ENCODE results near the gene CAPN9. TPM values are rescaled to one million over a fixed set of nuclear protein-coding genes. Genes with fewer than 3 reads are reported as not detected.

The CAPN9 gene
- total RNA-seq, 1 donor from 2014 or later: 0.19 TPM

DNA sequence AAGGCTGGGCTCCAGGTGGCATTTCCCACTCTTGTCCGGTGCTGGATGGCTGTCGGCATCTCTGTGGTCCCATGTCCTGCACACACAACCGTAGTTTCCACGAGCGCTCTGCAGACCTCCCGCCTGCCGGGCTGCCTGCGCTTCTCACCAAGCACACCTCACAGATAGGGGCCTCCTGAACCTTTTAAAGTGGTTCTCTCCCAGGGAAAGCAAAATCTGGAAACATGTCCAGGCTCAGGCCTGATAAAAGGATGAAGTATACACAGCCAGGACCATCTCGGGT lies 46.2 kb downstream of the CAPN9 start:
- Histone ChIP-seq H3K4me2 (no peak overlapping the region), H3K79me2 (ENCODE audit: low read depth) (no peaks in the 10 kb centered on the region), H3K9me3 (ENCODE audit: low read depth) (no peaks in the 10 kb centered on the region), H3K4me1 (no peaks in the 10 kb centered on the region), H3K27me3 (peaks cover 17% of the 10 kb centered on the region), H3K36me3 (no peaks in the 10 kb centered on the region), H2AFZ (replicated peaks) (no peak overlapping the region), H3K9ac (no peak overlapping the region), H3F3A (ENCODE audit: low read depth) (no peaks in the 10 kb centered on the region), H3K27ac (no peak overlapping the region), H4K20me1 (ENCODE audit: low read depth) (no peaks in the 10 kb centered on the region), H3K4me3 (no peak overlapping the region)
- TF ChIP-seq EZH2 (IDR thresholded peaks at IDR 0.05) (no peak), EZH2phosphoT487 (IDR thresholded peaks at IDR 0.05) (no peak)
- TF ChIP-seq, protein P1, sequence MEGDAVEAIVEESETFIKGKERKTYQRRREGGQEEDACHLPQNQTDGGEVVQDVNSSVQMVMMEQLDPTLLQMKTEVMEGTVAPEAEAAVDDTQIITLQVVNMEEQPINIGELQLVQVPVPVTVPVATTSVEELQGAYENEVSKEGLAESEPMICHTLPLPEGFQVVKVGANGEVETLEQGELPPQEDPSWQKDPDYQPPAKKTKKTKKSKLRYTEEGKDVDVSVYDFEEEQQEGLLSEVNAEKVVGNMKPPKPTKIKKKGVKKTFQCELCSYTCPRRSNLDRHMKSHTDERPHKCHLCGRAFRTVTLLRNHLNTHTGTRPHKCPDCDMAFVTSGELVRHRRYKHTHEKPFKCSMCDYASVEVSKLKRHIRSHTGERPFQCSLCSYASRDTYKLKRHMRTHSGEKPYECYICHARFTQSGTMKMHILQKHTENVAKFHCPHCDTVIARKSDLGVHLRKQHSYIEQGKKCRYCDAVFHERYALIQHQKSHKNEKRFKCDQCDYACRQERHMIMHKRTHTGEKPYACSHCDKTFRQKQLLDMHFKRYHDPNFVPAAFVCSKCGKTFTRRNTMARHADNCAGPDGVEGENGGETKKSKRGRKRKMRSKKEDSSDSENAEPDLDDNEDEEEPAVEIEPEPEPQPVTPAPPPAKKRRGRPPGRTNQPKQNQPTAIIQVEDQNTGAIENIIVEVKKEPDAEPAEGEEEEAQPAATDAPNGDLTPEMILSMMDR (IDR thresholded peaks at IDR 0.05): no peak
- Mint-ChIP-seq H3K36me3 (no peaks in the 10 kb centered on the region), H3K4me1 (peaks cover 22% of the 10 kb centered on the region), H3K27me3 (ENCODE audit: insufficient read depth, low read depth) (peaks cover 4% of the 10 kb centered on the region), H3K27ac (no peak overlapping the region), H3K4me3 (no peak overlapping the region), H3K9me3 (peaks cover 2% of the 10 kb centered on the region)
- DNase-seq (ENCODE audit: low spot score): no peak

DNA sequence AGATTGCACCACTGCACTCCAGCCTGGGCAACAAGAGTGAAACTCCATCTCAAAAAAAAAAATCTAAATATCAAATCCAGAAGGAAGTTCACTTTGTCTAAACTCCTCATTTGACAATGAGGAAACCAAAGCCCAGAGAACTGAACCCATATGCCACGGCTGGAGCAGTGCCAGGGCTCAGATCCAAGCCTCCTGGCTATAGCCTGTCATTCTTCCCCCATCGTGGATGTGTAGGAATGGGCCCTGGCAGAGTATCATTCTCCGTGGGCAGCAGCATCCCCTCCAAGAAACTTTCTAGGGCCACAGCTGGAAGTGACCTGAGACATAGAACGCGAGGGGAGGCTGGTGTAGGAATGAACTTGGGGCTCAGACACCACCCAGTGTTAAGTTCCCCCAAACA lies 47.2 kb downstream of the CAPN9 start:
- peaks cover 6% of the 10 kb centered on the region for H3K27me3 Mint-ChIP-seq (ENCODE audit: insufficient read depth, low read depth)
- Histone ChIP-seq H3K79me2 (ENCODE audit: low read depth) (no peaks in the 10 kb centered on the region), H3F3A (ENCODE audit: low read depth) (no peaks in the 10 kb centered on the region), H3K36me3 (no peaks in the 10 kb centered on the region), H3K9ac (no peak overlapping the region), H3K9me3 (ENCODE audit: low read depth) (no peaks in the 10 kb centered on the region), H3K4me3 (no peak overlapping the region), H3K27ac (no peak overlapping the region), H3K4me2 (no peak overlapping the region), H4K20me1 (ENCODE audit: low read depth) (no peaks in the 10 kb centered on the region), H3K4me1 (no peaks in the 10 kb centered on the region), H2AFZ (replicated peaks) (no peak overlapping the region), H3K27me3 (peaks cover 20% of the 10 kb centered on the region)
- TF ChIP-seq, protein P1 (IDR thresholded peaks at IDR 0.05): no peak
- no peak for TF ChIP-seq EZH2 (IDR thresholded peaks at IDR 0.05)
- no peak for TF ChIP-seq EZH2phosphoT487 (IDR thresholded peaks at IDR 0.05)
- no peak overlapping the region for H3K4me3 Mint-ChIP-seq
- H3K9me3 Mint-ChIP-seq: peaks cover 2% of the 10 kb centered on the region
- H3K27ac Mint-ChIP-seq: no peak overlapping the region
- H3K4me1 Mint-ChIP-seq: peaks cover 24% of the 10 kb centered on the region
- no peaks in the 10 kb centered on the region for H3K36me3 Mint-ChIP-seq
- no peak for DNase-seq (ENCODE audit: low spot score)

DNA sequence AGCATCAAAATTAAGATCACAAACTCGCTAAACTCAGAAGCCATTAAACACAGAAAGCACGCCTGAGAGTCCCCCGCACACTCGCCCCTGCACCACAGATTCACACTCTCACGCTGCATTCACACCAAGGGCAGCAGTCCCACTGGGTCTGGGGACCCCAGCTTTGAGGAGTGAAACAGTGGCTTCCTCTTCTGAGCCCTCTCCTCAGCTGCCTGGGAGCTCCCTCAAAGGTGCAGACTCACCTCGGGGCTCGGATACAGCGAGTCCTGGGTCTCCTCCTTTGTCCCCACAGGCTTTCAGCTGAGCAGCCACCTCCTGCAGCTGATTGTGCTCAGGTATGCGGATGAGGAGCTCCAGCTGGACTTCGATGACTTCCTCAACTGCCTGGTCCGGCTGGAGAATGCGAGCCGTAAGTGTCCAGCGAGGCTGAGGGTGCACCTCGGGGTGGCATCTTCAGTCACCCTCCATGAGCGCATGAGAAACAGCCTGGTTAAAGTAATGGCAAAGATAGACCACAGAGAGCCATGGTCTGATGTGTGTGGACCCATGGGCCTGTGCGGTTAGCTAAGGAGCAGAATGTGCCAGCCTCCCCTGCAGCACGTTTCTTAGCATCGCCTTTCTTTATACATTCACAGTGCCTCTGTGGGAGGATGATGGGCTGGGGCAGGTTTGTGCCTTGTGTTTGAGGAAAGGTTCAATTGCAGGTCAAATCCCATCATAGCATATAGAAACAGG lies 47.9 kb downstream of the CAPN9 start:
- Histone ChIP-seq H3K36me3 (no peaks in the 10 kb centered on the region), H3K9ac (no peak overlapping the region), H3K27me3 (peaks cover 21% of the 10 kb centered on the region), H4K20me1 (ENCODE audit: low read depth) (no peaks in the 10 kb centered on the region), H3K4me3 (no peak overlapping the region), H3K79me2 (ENCODE audit: low read depth) (no peaks in the 10 kb centered on the region), H3K9me3 (ENCODE audit: low read depth) (no peaks in the 10 kb centered on the region), H3F3A (ENCODE audit: low read depth) (no peaks in the 10 kb centered on the region), H3K4me2 (no peak overlapping the region), H3K27ac (no peak overlapping the region), H3K4me1 (no peaks in the 10 kb centered on the region), H2AFZ (replicated peaks) (no peak overlapping the region)
- H3K9me3 Mint-ChIP-seq: peaks cover 2% of the 10 kb centered on the region
- no peaks in the 10 kb centered on the region for H3K36me3 Mint-ChIP-seq
- H3K4me3 Mint-ChIP-seq: no peak overlapping the region
- peak overlapping the region; percentile 14 for H3K27ac Mint-ChIP-seq
- TF ChIP-seq EZH2 (IDR thresholded peaks at IDR 0.05) (no peak), EZH2phosphoT487 (IDR thresholded peaks at IDR 0.05) (no peak)
- TF ChIP-seq, protein P1 (IDR thresholded peaks at IDR 0.05): no peak
- peak; percentile 15 for DNase-seq (ENCODE audit: low spot score)
- H3K4me1 Mint-ChIP-seq: peaks cover 24% of the 10 kb centered on the region
- peaks cover 6% of the 10 kb centered on the region for H3K27me3 Mint-ChIP-seq (ENCODE audit: insufficient read depth, low read depth)

Data from neural progenitor cell (in vitro differentiated cells).